GM23338 (cell line): ENCODE measurements around the gene UGT1A7. TPM values are rescaled to one million over a fixed set of nuclear protein-coding genes. Genes with fewer than 3 reads are reported as not detected.

Source experiments
- ATAC-seq: fragments of 200-7000 bp; cut with Tn5 transposase; 3 replicates; pipeline ENCODE4 v1.9.1; 2020
- DNase-seq: peaks from one replicate; pipeline ENCODE4 v3.0.0-alpha.2; 2015; ENCODE audit warnings: low spot score
- H2AFZ ChIP-seq: fragments of 200-600 bp; sonication (generic); 2 replicates; pipeline ENCODE4 v1.8.0; 2016; ENCODE audit warnings: antibody characterized with exemption, mild to moderate bottlenecking, moderate library complexity
- H3F3A ChIP-seq: fragments of 200-600 bp; sonication (generic); replicated peaks from 2 replicates; pipeline ENCODE4 v1.8.0; 2017; ENCODE audit warnings: antibody characterized with exemption, mixed run types, low read depth
- H3K27ac ChIP-seq: fragments of 200-600 bp; sonication (generic); 2 replicates; pipeline ENCODE4 v1.6.1; 2016; ENCODE audit warnings: low read depth
- H3K27me3 ChIP-seq: fragments of 200-600 bp; sonication (generic); 2 replicates; pipeline ENCODE4 v1.8.0; 2016; ENCODE audit warnings: mild to moderate bottlenecking, mixed run types, moderate library complexity; ENCODE audit not compliant: insufficient read depth
- H3K36me3 ChIP-seq: fragments of 200-600 bp; sonication (generic); 2 replicates; pipeline ENCODE4 v1.8.0; 2016; ENCODE audit warnings: mild to moderate bottlenecking; ENCODE audit not compliant: insufficient read depth
- H3K4me1 ChIP-seq: fragments of 200-600 bp; sonication (generic); 2 replicates; pipeline ENCODE4 v1.8.0; 2016; ENCODE audit warnings: mild to moderate bottlenecking, moderate library complexity; ENCODE audit not compliant: insufficient read depth
- H3K4me2 ChIP-seq: fragments of 200-600 bp; sonication (generic); 2 replicates; pipeline ENCODE4 v1.7.1; 2017; ENCODE audit warnings: mixed run types
- H3K4me3 ChIP-seq: fragments of 200-600 bp; sonication (generic); 2 replicates; pipeline ENCODE4 v1.6.1; 2016; ENCODE audit warnings: mixed run types
- H3K79me2 ChIP-seq: fragments of 200-600 bp; sonication (generic); replicated peaks from 2 replicates; pipeline ENCODE4 v1.8.0; 2017; ENCODE audit warnings: mild to moderate bottlenecking; ENCODE audit not compliant: insufficient read depth
- H3K9me2 ChIP-seq: fragments of 200-600 bp; sonication (generic); 2 replicates; pipeline ENCODE4 v1.8.0; 2017; ENCODE audit not compliant: insufficient read depth
- H4K20me1 ChIP-seq: fragments of 200-600 bp; sonication (generic); replicated peaks from 2 replicates; pipeline ENCODE4 v1.8.0; 2017; ENCODE audit warnings: mild to moderate bottlenecking; ENCODE audit not compliant: insufficient read depth
- H3K27ac Mint-ChIP-seq: 2 replicates; pipeline ENCODE4 v1.8.0; 2020; ENCODE audit warnings: inconsistent platforms, mild to moderate bottlenecking, moderate library complexity, mixed read lengths
- H3K27me3 Mint-ChIP-seq: 3 replicates; pipeline ENCODE4 v1.8.0; 2022; ENCODE audit warnings: low read depth, mild to moderate bottlenecking, moderate library complexity, mixed read lengths, inconsistent platforms; ENCODE audit not compliant: insufficient read depth, poor library complexity
- H3K36me3 Mint-ChIP-seq: 3 replicates; pipeline ENCODE4 v1.8.0; 2021; ENCODE audit warnings: low read depth, mild to moderate bottlenecking, inconsistent platforms, moderate library complexity, mixed read lengths
- H3K4me1 Mint-ChIP-seq: 3 replicates; pipeline ENCODE4 v1.8.0; 2020; ENCODE audit warnings: mild to moderate bottlenecking, inconsistent platforms, mixed read lengths
- H3K4me3 Mint-ChIP-seq: 3 replicates; pipeline ENCODE4 v1.8.0; 2021; ENCODE audit warnings: moderate library complexity, mild to moderate bottlenecking, inconsistent platforms, mixed read lengths
- H3K9me3 Mint-ChIP-seq: 3 replicates; pipeline ENCODE4 v1.8.0; 2020; ENCODE audit warnings: moderate library complexity, mild to moderate bottlenecking, inconsistent platforms, mixed read lengths
- CTCF ChIP-seq, 2 experiments: fragments of 200-600 bp in 1 of 2; sonication (generic) in 1 of 2; conservative IDR thresholded peaks; 2 replicates each; pipeline versions ENCODE4 v1.5.1 to v1.6.1; 2016 to 2017; ENCODE audit warnings: antibody characterized with exemption in 2 of 2, low read depth in 2 of 2, mild to moderate bottlenecking in 2 of 2, moderate library complexity in 1 of 2
- JUNB ChIP-seq: IDR thresholded peaks from one replicate; pipeline ENCODE4 v1.6.1; 2016; ENCODE audit warnings: antibody characterized with exemption; ENCODE audit not compliant: unreplicated experiment
- NANOG ChIP-seq: IDR thresholded peaks from 2 replicates; pipeline ENCODE4 v1.6.1; 2016; ENCODE audit warnings: antibody characterized with exemption, borderline replicate concordance
- POLR2AphosphoS5 ChIP-seq: IDR thresholded peaks from 2 replicates; pipeline ENCODE4 v1.6.1; 2016; ENCODE audit warnings: antibody characterized with exemption, low read depth
- REST ChIP-seq: IDR thresholded peaks from one replicate; pipeline ENCODE4 v1.6.1; 2018; ENCODE audit warnings: antibody characterized with exemption; ENCODE audit not compliant: unreplicated experiment
- ZNF114 ChIP-seq: fragments of 250-450 bp; sonication (Bioruptor Pico); IDR thresholded peaks from 2 replicates; pipeline ENCODE4 v1.5.0; 2020; ENCODE audit warnings: mild to moderate bottlenecking, moderate library complexity
- ZNF331 ChIP-seq: fragments of 250-450 bp; sonication (Bioruptor Pico); IDR thresholded peaks from 2 replicates; pipeline ENCODE4 v1.5.0; 2020; ENCODE audit warnings: low read depth, mild to moderate bottlenecking, moderate library complexity
- ZNF462 ChIP-seq: fragments of 250-450 bp; sonication (Bioruptor Pico); IDR thresholded peaks from 2 replicates; pipeline ENCODE4 v1.5.0; 2020; ENCODE audit warnings: mild to moderate bottlenecking, moderate library complexity
- polyA plus RNA-seq: library from polyadenylated mRNA; unstranded; fragments of >200 nt; fragmentation: Nextera tagmentation; extraction: Ambion mirVana; gene quantifications from 2 replicates; pipeline ENCODE4 v1.2.1, GENCODE V29; 2016
- total RNA-seq: library from RNA; depleted of rRNA; stranded (reverse); fragments of >200 nt; shearing (Covaris generic); gene quantifications from 2 replicates; pipeline ENCODE4 v1.2.3, GENCODE V29; 2014

UGT1A7 gene
- total and polyA plus RNA-seq, 2 experiments from 2014 or later = not detected

- no peaks in the 10 kb centered on the region for H4K20me1 ChIP-seq
- no peak overlapping the region for H3K4me2 ChIP-seq
- no peaks in the 10 kb centered on the region for H3K36me3 Mint-ChIP-seq
- H3K4me1 ChIP-seq = no peaks in the 10 kb centered on the region
- H3K4me3 ChIP-seq = no peak overlapping the region
- no peaks in the 10 kb centered on the region for H3K79me2 ChIP-seq
- peaks cover 13% of the 10 kb centered on the region for H3K27me3 Mint-ChIP-seq
- H3K9me2 ChIP-seq = peaks cover 5% of the 10 kb centered on the region; the same call in 1 of the 2 replicates
- no peaks in the 10 kb centered on the region; the same call in 2 of the 3 replicates for H3K9me3 Mint-ChIP-seq
- TF ChIP-seq NANOG (no peak), CTCF (conservative IDR thresholded peaks at IDR 0.05; ENCODE audit: low read depth in 2 of 2) (peak; percentile 92 to 94)
- no peak overlapping the region for H3K27ac ChIP-seq
- peaks cover 4% of the 10 kb centered on the region; the same call in 1 of the 3 replicates for H3K4me1 Mint-ChIP-seq
- H2AFZ ChIP-seq = peak overlapping the region; percentile 84; the same call in 1 of the 2 replicates
- ATAC-seq (peak; percentile 100), DNase-seq (peak; percentile 92)
- H3K4me3 Mint-ChIP-seq = no peak overlapping the region
- no peaks in the 10 kb centered on the region for H3K27me3 ChIP-seq
- 0 out of 2 replicates have a peak overlapping the region, but pooled peaks have one; percentile 52 for H3K27ac Mint-ChIP-seq
- no peaks in the 10 kb centered on the region for H3K36me3 ChIP-seq
- H3F3A ChIP-seq = no peaks in the 10 kb centered on the region
Observed at GRCh38 chr2:233711312-233712008, 29.8 kb downstream of the UGT1A7 start.

- H3K4me1 Mint-ChIP-seq = peaks cover 4% of the 10 kb centered on the region; the same call in 1 of the 3 replicates
- 0 out of 2 replicates have a peak within 1 kb of the TSS, but pooled peaks have one; percentile 52 for H3K27ac Mint-ChIP-seq
- H3K27me3 ChIP-seq = no peaks in the 10 kb centered on the region
- H2AFZ ChIP-seq = 0 out of 2 replicates have a peak within 1 kb of the TSS, but pooled peaks have one; percentile 59
- H3F3A ChIP-seq = no peaks in the 10 kb centered on the region
- H4K20me1 ChIP-seq = no peaks in the 10 kb centered on the region
- peaks cover 5% of the 10 kb centered on the region; the same call in 1 of the 2 replicates for H3K9me2 ChIP-seq
- H3K79me2 ChIP-seq = no peaks in the 10 kb centered on the region
- no peak within 1 kb of the TSS for H3K4me3 ChIP-seq
- DNase-seq = no peak
- no peaks in the 10 kb centered on the region for H3K4me1 ChIP-seq
- no peak within 1 kb of the TSS for H3K4me3 Mint-ChIP-seq
- no peak for ATAC-seq
- no peak within 1 kb of the TSS for H3K27ac ChIP-seq
- no peak within 1 kb of the TSS for H3K4me2 ChIP-seq
- no peaks in the 10 kb centered on the region; the same call in 2 of the 3 replicates for H3K9me3 Mint-ChIP-seq
- H3K36me3 ChIP-seq = no peaks in the 10 kb centered on the region
- H3K27me3 Mint-ChIP-seq = peaks cover 13% of the 10 kb centered on the region
- no peaks in the 10 kb centered on the region for H3K36me3 Mint-ChIP-seq
- TF ChIP-seq ZNF114 (CRISPR knock-in tag) (no peak), POLR2AphosphoS5 (no peak), ZNF331 (no peak), REST (no peak), ZNF462 (CRISPR knock-in tag) (no peak), JUNB (no peak)
Observed at GRCh38 chr2:233712611-233713261, 31.0 kb downstream of the UGT1A7 start, which contains the start of gene UGT1A5. Gene UGT1A5, plus strand, starts transcription at chr2:233712907. Its CDS starts 85 bp downstream, at chr2:233712992.
